Measurements from ENCODE around the gene CSF3R. TPM values are rescaled to one million over a fixed set of nuclear protein-coding genes. Genes with fewer than 3 reads are reported as not detected.

The CSF3R gene
- total RNA-seq, 1 experiment from 2014 or later = 0.26 TPM

DNA sequence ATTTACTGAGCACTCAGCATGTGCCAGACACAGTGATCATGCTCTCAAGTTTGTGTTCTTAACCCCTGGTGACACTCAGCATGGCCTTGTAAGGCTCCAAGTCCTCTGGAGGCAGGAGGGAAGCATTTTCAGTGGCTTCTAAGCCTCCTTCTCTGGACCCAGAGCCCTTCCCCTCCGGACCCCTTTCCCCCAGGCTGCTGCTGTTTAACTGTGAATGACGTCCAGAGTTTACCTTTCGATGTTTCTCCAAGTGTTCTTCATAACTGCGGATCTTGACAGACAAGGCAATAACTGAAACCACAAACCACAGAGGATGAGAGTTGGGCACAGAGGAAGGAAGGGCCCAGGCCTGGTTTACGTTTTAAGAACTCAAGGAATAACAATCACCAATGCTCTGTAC, 25.0 kb downstream of the CSF3R start:
- Mint-ChIP-seq H3K4me3 (no peak overlapping the region), H3K27me3 (ENCODE audit: low read depth) (no peaks in the 10 kb centered on the region), H3K36me3 (peaks cover 50% of the 10 kb centered on the region), H3K4me1 (no peaks in the 10 kb centered on the region), H3K27ac (no peak overlapping the region), H3K9me3 (no peaks in the 10 kb centered on the region)
- DNase-seq (ENCODE audit: low spot score) (no peak), ATAC-seq (no peak)
- POLR2A ChIA-PET = no interaction called here
- TF ChIP-seq HMGA2 (CRISPR knock-in tag; IDR thresholded peaks at IDR 0.05) = no peak
- TF ChIP-seq ATF2 (CRISPR knock-in tag; IDR thresholded peaks at IDR 0.05; ENCODE audit: borderline replicate concordance, low read depth) = no peak
- TF ChIP-seq, protein P1, sequence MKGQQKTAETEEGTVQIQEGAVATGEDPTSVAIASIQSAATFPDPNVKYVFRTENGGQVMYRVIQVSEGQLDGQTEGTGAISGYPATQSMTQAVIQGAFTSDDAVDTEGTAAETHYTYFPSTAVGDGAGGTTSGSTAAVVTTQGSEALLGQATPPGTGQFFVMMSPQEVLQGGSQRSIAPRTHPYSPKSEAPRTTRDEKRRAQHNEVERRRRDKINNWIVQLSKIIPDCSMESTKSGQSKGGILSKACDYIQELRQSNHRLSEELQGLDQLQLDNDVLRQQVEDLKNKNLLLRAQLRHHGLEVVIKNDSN (CRISPR knock-in tag; IDR thresholded peaks at IDR 0.05) = no peak
- TF ChIP-seq, protein P2, sequence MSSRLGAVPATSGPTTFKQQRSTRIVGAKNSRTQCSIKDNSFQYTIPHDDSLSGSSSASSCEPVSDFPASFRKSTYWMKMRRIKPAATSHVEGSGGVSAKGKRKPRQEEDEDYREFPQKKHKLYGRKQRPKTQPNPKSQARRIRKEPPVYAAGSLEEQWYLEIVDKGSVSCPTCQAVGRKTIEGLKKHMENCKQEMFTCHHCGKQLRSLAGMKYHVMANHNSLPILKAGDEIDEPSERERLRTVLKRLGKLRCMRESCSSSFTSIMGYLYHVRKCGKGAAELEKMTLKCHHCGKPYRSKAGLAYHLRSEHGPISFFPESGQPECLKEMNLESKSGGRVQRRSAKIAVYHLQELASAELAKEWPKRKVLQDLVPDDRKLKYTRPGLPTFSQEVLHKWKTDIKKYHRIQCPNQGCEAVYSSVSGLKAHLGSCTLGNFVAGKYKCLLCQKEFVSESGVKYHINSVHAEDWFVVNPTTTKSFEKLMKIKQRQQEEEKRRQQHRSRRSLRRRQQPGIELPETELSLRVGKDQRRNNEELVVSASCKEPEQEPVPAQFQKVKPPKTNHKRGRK (CRISPR knock-in tag; IDR thresholded peaks at IDR 0.05; ENCODE audit: borderline replicate concordance) = no peak
- TF ChIP-seq IRF2 (CRISPR knock-in tag; IDR thresholded peaks at IDR 0.05; ENCODE audit: borderline replicate concordance, low read depth) = no peak
- no peak for TF ChIP-seq ELF4 (CRISPR knock-in tag; IDR thresholded peaks at IDR 0.05; ENCODE audit: low read depth)
- no peak for TF ChIP-seq JAZF1 (CRISPR knock-in tag; IDR thresholded peaks at IDR 0.05)
- TF ChIP-seq ZNF423 (CRISPR knock-in tag; IDR thresholded peaks at IDR 0.05) = no peak
- TF ChIP-seq NR1H2 (CRISPR knock-in tag; IDR thresholded peaks at IDR 0.05) = no peak
- TF ChIP-seq, protein P3, sequence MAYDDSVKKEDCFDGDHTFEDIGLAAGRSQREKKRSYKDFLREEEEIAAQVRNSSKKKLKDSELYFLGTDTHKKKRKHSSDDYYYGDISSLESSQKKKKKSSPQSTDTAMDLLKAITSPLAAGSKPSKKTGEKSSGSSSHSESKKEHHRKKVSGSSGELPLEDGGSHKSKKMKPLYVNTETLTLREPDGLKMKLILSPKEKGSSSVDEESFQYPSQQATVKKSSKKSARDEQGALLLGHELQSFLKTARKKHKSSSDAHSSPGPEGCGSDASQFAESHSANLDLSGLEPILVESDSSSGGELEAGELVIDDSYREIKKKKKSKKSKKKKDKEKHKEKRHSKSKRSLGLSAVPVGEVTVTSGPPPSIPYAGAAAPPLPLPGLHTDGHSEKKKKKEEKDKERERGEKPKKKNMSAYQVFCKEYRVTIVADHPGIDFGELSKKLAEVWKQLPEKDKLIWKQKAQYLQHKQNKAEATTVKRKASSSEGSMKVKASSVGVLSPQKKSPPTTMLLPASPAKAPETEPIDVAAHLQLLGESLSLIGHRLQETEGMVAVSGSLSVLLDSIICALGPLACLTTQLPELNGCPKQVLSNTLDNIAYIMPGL (CRISPR knock-in tag; IDR thresholded peaks at IDR 0.05) = no peak
- no peak for TF ChIP-seq ZBTB43 (CRISPR knock-in tag; IDR thresholded peaks at IDR 0.05)
- no peak for TF ChIP-seq CTCF (IDR thresholded peaks at IDR 0.05)
- TF ChIP-seq, protein P4, sequence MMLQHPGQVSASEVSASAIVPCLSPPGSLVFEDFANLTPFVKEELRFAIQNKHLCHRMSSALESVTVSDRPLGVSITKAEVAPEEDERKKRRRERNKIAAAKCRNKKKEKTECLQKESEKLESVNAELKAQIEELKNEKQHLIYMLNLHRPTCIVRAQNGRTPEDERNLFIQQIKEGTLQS (CRISPR knock-in tag; conservative IDR thresholded peaks at IDR 0.05) = no peak
- TF ChIP-seq NFATC4 (CRISPR knock-in tag; IDR thresholded peaks at IDR 0.05) = no peak
- no peak for TF ChIP-seq MAX (CRISPR knock-in tag; IDR thresholded peaks at IDR 0.05)
- CTCF ChIA-PET = no interaction called here

- Mint-ChIP-seq H3K36me3 (peaks cover 49% of the 10 kb centered on the region), H3K4me1 (0 out of 2 replicates have a peak, but pooled peaks cover 3% of the 10 kb centered on the region), H3K9me3 (no peaks in the 10 kb centered on the region), H3K4me3 (no peak overlapping the region), H3K27me3 (ENCODE audit: low read depth) (peaks cover under 1% of the 10 kb centered on the region; the same call in 1 of the 2 replicates), H3K27ac (no peak overlapping the region)
- ATAC-seq (no peak), DNase-seq (ENCODE audit: low spot score) (no peak)
- ChIA-PET CTCF (no interaction called here), POLR2A (no interaction called here)
- TF ChIP-seq MLX (CRISPR knock-in tag; IDR thresholded peaks at IDR 0.05) = no peak
- TF ChIP-seq, protein P5, sequence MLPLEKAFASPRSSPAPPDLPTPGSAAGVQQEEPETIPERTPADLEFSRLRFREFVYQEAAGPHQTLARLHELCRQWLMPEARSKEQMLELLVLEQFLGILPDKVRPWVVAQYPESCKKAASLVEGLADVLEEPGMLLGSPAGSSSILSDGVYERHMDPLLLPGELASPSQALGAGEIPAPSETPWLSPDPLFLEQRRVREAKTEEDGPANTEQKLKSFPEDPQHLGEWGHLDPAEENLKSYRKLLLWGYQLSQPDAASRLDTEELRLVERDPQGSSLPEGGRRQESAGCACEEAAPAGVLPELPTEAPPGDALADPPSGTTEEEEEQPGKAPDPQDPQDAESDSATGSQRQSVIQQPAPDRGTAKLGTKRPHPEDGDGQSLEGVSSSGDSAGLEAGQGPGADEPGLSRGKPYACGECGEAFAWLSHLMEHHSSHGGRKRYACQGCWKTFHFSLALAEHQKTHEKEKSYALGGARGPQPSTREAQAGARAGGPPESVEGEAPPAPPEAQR (CRISPR knock-in tag; IDR thresholded peaks at IDR 0.05) = no peak
- no peak for TF ChIP-seq GABPB1 (CRISPR knock-in tag; IDR thresholded peaks at IDR 0.05)
- TF ChIP-seq HMGA2 (CRISPR knock-in tag; IDR thresholded peaks at IDR 0.05) = no peak
- no peak for TF ChIP-seq ZMAT4 (CRISPR knock-in tag; IDR thresholded peaks at IDR 0.05)
Measured at GRCh38 chr1:36456391-36456928, 26.3 kb downstream of the CSF3R start.
